CD14-positive monocyte (primary cell): ENCODE measurements around the gene MVP. TPM values are rescaled to one million over a fixed set of nuclear protein-coding genes. Genes with fewer than 3 reads are reported as not detected.

Source experiments
- DNase-seq, 3 donors: peaks; one replicate each; pipeline ENCODE4 v3.0.0-alpha.2; 2011 to 2022
- H2AFZ ChIP-seq: 2 replicates; pipeline ENCODE4 v1.6.0; 2012; ENCODE audit warnings: mild to moderate bottlenecking, low read depth, low read length, inconsistent platforms; ENCODE audit not compliant: insufficient read depth, poor library complexity, severe bottlenecking
- H3K27ac ChIP-seq, 2 donors: 1 replicate in 1 of 2; 2 replicates in 1 of 2; pipeline ENCODE4 v1.5.1; 2012 to 2013; ENCODE audit warnings: low read length in 2 of 2, control low read depth in 1 of 2, inconsistent platforms in 1 of 2, low read depth in 1 of 2, mild to moderate bottlenecking in 1 of 2
- H3K27me3 ChIP-seq, 2 donors: one replicate each; pipeline versions ENCODE4 v1.6.0 to v1.6.1; 2011 to 2013; ENCODE audit warnings: low read length in 2 of 2; ENCODE audit not compliant: control insufficient read depth in 2 of 2, insufficient read depth in 2 of 2
- H3K36me3 ChIP-seq, 2 donors: replicated peaks in 1 of 2; 1 replicate in 1 of 2; 2 replicates in 1 of 2; pipeline versions ENCODE4 v1.5.1 to v1.6.1; 2012 to 2013; ENCODE audit warnings: low read length in 2 of 2, control low read depth in 1 of 2, inconsistent platforms in 1 of 2, mild to moderate bottlenecking in 1 of 2; ENCODE audit not compliant: insufficient read depth in 2 of 2, control insufficient read depth in 1 of 2
- H3K4me1 ChIP-seq, 2 donors: 1 replicate in 1 of 2; 2 replicates in 1 of 2; pipeline versions ENCODE4 v1.5.1 to v1.6.1; 2012 to 2013; ENCODE audit warnings: low read length in 2 of 2, control low read depth in 1 of 2, inconsistent platforms in 1 of 2, mild to moderate bottlenecking in 1 of 2, moderate library complexity in 1 of 2; ENCODE audit not compliant: insufficient read depth in 2 of 2, control insufficient read depth in 1 of 2
- H3K4me2 ChIP-seq: replicated peaks from 2 replicates; pipeline ENCODE3; 2012; ENCODE audit warnings: low read length, moderate library complexity, mild to moderate bottlenecking; ENCODE audit not compliant: poor library complexity, severe bottlenecking; ENCODE audit errors: extremely low read depth
- H3K4me3 ChIP-seq, 3 experiments: fragments of 200-600 bp in 1 of 3; sonication (generic) in 1 of 3; replicated peaks in 1 of 3; 1 replicate in 2 of 3; 2 replicates in 1 of 3; pipeline ENCODE4 v1.5.1; 2011 to 2013; ENCODE audit warnings: low read length in 3 of 3, mild to moderate bottlenecking in 3 of 3, control low read depth in 2 of 3, low read depth in 2 of 3, inconsistent platforms in 1 of 3, moderate library complexity in 1 of 3
- H3K79me2 ChIP-seq: 2 replicates; pipeline ENCODE4 v1.6.0; 2012; ENCODE audit warnings: mild to moderate bottlenecking, control low read depth, inconsistent platforms, low read length, moderate library complexity; ENCODE audit not compliant: insufficient read depth
- H3K9ac ChIP-seq: 2 replicates; pipeline ENCODE4 v1.6.0; 2017; ENCODE audit warnings: low read length, mild to moderate bottlenecking; ENCODE audit not compliant: insufficient read depth, poor library complexity, severe bottlenecking
- H3K9me3 ChIP-seq, 2 donors: replicated peaks in 1 of 2; 1 replicate in 1 of 2; 2 replicates in 1 of 2; pipeline versions ENCODE4 v1.5.1 to v1.6.1; 2012 to 2013; ENCODE audit warnings: low read length in 2 of 2, control low read depth in 1 of 2; ENCODE audit not compliant: control insufficient read depth in 1 of 2, insufficient read depth in 1 of 2
- H4K20me1 ChIP-seq: 2 replicates; pipeline ENCODE4 v1.6.0; 2012; ENCODE audit warnings: mild to moderate bottlenecking, low read length, control low read depth, moderate library complexity; ENCODE audit not compliant: insufficient read depth
- H3K27ac Mint-ChIP-seq, 7 donors: one replicate each; pipeline ENCODE4 v1.8.0; 2020; ENCODE audit warnings: mild to moderate bottlenecking in 7 of 7, mixed read lengths in 7 of 7, moderate library complexity in 6 of 7, inconsistent platforms in 2 of 7
- H3K27me3 Mint-ChIP-seq, 3 donors: one replicate each; pipeline ENCODE4 v1.8.0; 2021 to 2022; ENCODE audit warnings: low read depth in 3 of 3, mild to moderate bottlenecking in 3 of 3, mixed read lengths in 3 of 3, moderate library complexity in 3 of 3, inconsistent platforms in 1 of 3
- H3K36me3 Mint-ChIP-seq, 2 donors: one replicate each; pipeline ENCODE4 v1.8.0; 2020; ENCODE audit warnings: mixed read lengths in 2 of 2, inconsistent platforms in 1 of 2, mild to moderate bottlenecking in 1 of 2
- H3K4me1 Mint-ChIP-seq: one replicate; pipeline ENCODE4 v1.8.0; 2020; ENCODE audit warnings: mild to moderate bottlenecking, mixed read lengths
- H3K4me3 Mint-ChIP-seq, 2 donors: one replicate each; pipeline ENCODE4 v1.8.0; 2020; ENCODE audit warnings: mild to moderate bottlenecking in 2 of 2, mixed read lengths in 2 of 2, moderate library complexity in 1 of 2
- H3K9me3 Mint-ChIP-seq, 7 donors: one replicate each; pipeline ENCODE4 v1.8.0; 2020 to 2022; ENCODE audit warnings: mixed read lengths in 7 of 7, mild to moderate bottlenecking in 6 of 7, moderate library complexity in 6 of 7, inconsistent platforms in 2 of 7
- CTCF ChIP-seq: fragments of 200-600 bp; IDR thresholded peaks from one replicate; pipeline ENCODE4 v1.8.0; 2022; ENCODE audit warnings: antibody characterized with exemption, mild to moderate bottlenecking
- WGBS: methylation state at CpG from one replicate; pipeline ENCODE4 v1.1.5; 2013; ENCODE audit warnings: missing lambda C conversion rate; ENCODE audit not compliant: insufficient coverage; 5-methylcytosine and 5-hydroxymethylcytosine counted together
- intact Hi-C, 2 donors: fragments of 100-400 bp; cut with micrococcal nuclease; formaldehyde crosslinking; loops; one replicate each; pipeline versions ENCODE4 v1.15.0 to v1.15.1; 2023
- polyA plus RNA-seq, 3 donors: library from polyadenylated mRNA; depleted of rRNA in 1 of 3; unstranded in 2 of 3; stranded (reverse) in 1 of 3; fragments of 300-500 nt in 2 of 3; fragments of >200 nt in 1 of 3; fragmentation: Illumina TruSeq in 2 of 3; gene quantifications; 1 replicate in 2 of 3; 2 replicates in 1 of 3; pipeline ENCODE4 v1.2.3, GENCODE V29; 2012 to 2021

MVP gene
- polyA plus RNA-seq, 3 donors: 146 to 274 (median 185) TPM

GRCh38 chr16:29834079-29834478 lies 13.8 kb downstream of the MVP start:
- Histone ChIP-seq H2AFZ (no peak overlapping the region), H3K4me2 (no peak overlapping the region), H4K20me1 (peaks cover 82% of the 10 kb centered on the region), H3K4me1 (no peaks in the 10 kb centered on the region), H3K9ac (no peak overlapping the region), H3K9me3 (no peaks in the 10 kb centered on the region), H3K4me3 (no peak overlapping the region), H3K27me3 (no peaks in the 10 kb centered on the region), H3K27ac (no peak overlapping the region), H3K36me3 (peaks cover 85 to 100% of the 10 kb centered on the region in 2 donors), H3K79me2 (peaks cover 13% of the 10 kb centered on the region)
- H3K4me3 Mint-ChIP-seq: no peak overlapping the region
- TF ChIP-seq CTCF: no peak
- intact Hi-C loops: no loop called here
- H3K27ac Mint-ChIP-seq: no peak overlapping the region
- 100% methylated on average over 2 of the region's 5 CpGs for WGBS
- H3K4me1 Mint-ChIP-seq: no peaks in the 10 kb centered on the region
- peaks cover 77 to 96% of the 10 kb centered on the region in 2 donors for H3K36me3 Mint-ChIP-seq
- H3K27me3 Mint-ChIP-seq: no peaks in the 10 kb centered on the region
- DNase-seq: no peak
- no peaks in the 10 kb centered on the region for H3K9me3 Mint-ChIP-seq

DNA sequence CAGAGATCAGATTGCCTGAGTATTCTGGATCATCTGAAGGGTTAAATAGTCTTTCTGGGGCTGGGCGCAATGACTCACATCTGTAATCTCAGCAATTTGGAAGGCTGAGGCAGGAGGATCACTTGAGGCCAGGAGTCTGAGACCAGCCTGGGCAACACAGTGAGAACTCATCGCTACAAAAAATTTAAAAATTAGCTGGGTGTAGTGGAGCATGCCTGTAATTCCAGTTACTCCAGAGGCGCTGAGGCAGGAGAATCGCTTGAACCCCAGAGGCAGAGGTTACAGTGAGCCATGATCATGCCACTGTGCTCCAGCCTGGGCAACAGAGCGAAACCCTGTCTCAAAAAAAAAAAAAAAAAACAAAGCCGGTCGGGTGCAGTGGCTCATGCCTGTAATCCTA lies 15.7 kb downstream of the MVP start:
- intact Hi-C loops: no loop called here
- Mint-ChIP-seq H3K36me3 (peaks cover 82 to 100% of the 10 kb centered on the region in 2 donors), H3K9me3 (no peaks in the 10 kb centered on the region), H3K4me1 (no peaks in the 10 kb centered on the region), H3K4me3 (no peak overlapping the region), H3K27ac (no peak overlapping the region), H3K27me3 (no peaks in the 10 kb centered on the region)
- Histone ChIP-seq H4K20me1 (peaks cover 82% of the 10 kb centered on the region), H3K9me3 (no peaks in the 10 kb centered on the region), H3K9ac (no peak overlapping the region), H3K36me3 (peaks cover 90 to 100% of the 10 kb centered on the region in 2 donors), H3K4me2 (no peak overlapping the region), H3K4me3 (no peak overlapping the region), H3K4me1 (no peaks in the 10 kb centered on the region), H3K79me2 (no peaks in the 10 kb centered on the region), H3K27me3 (no peaks in the 10 kb centered on the region), H3K27ac (no peak overlapping the region), H2AFZ (no peak overlapping the region)
- WGBS: 100% methylated on average over 4 of the region's 7 CpGs
- TF ChIP-seq CTCF: no peak
- no peak for DNase-seq
